C4-2B (cell line): ENCODE measurements around the gene SEZ6.

Source experiments
- H3K27ac ChIP-seq: fragments of 450-650 bp; 2 replicates; pipeline ENCODE4 v1.5.1; 2017
- ZFX ChIP-seq: fragments of 450-650 bp; IDR thresholded peaks from 2 replicates; pipeline ENCODE4 v1.6.1; 2017
- TF ChIP-seq, protein P1 (sequence below): fragments of 450-650 bp; conservative IDR thresholded peaks from 2 replicates; pipeline ENCODE4 v1.5.1; 2017; ENCODE audit warnings: mild to moderate bottlenecking

The SEZ6 gene

DNA sequence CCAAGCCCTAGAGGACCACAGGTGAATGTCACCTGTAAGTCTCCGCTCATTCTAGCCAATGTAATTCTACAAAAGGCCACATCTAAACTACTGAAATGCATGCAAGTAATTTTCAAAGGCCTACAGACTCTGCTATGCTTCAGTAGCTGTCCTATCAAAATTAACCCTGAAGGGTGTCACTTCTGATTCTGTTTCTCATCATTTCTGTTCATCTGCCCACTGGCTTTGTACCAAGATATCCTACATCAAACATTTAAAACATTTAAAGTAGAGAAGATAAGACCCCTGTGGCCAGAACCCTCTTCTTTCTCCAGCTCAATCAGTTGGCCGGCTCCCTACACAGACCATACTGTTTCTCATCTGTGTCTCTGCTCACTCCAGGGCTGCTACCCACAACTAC lies 76.0 kb downstream of the SEZ6 start:
- H3K27ac ChIP-seq, result no peak overlapping the region
- TF ChIP-seq, protein P1, sequence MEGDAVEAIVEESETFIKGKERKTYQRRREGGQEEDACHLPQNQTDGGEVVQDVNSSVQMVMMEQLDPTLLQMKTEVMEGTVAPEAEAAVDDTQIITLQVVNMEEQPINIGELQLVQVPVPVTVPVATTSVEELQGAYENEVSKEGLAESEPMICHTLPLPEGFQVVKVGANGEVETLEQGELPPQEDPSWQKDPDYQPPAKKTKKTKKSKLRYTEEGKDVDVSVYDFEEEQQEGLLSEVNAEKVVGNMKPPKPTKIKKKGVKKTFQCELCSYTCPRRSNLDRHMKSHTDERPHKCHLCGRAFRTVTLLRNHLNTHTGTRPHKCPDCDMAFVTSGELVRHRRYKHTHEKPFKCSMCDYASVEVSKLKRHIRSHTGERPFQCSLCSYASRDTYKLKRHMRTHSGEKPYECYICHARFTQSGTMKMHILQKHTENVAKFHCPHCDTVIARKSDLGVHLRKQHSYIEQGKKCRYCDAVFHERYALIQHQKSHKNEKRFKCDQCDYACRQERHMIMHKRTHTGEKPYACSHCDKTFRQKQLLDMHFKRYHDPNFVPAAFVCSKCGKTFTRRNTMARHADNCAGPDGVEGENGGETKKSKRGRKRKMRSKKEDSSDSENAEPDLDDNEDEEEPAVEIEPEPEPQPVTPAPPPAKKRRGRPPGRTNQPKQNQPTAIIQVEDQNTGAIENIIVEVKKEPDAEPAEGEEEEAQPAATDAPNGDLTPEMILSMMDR, result no peak
- TF ChIP-seq ZFX, result no peak

DNA sequence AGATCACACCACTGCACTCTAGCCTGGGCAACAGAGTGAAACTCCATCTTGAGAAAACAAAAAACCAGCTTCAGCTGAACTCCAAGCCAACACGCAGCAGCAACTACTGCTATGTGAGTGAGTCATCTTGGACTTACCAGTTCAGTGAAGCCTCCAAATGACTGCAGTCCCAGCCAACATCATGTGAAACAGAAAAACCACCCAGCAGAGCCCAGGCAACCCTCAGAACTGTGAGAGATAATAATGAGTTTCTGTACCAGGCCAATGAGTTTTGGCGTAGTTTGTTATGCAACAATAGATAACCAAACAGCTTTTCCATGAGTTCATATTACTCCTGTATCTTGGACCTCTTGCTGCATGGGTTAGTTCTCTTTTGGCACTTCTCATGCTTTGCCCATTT lies 77.8 kb downstream of the SEZ6 start:
- H3K27ac ChIP-seq, result no peak overlapping the region
- TF ChIP-seq ZFX, result no peak
- TF ChIP-seq, protein P1, result no peak

DNA sequence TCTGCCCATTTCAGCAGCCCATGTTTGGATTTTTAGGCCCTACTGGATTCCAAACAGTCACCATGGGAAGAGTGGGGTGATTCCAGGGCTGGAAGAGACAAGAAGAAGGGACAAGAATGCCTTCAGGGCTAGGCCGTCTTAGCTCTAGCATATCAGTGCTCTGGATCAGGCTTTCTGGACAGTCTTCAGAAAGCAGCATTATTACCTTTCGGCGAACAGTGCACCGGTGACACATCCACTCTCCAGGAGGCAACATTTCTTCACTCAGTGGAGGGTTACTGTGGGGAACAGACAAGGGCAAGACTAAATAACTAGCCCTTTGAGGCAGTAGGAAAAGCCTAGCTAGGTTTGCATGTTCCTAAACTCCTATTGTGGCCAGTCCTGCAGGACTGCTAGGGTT lies 79.0 kb downstream of the SEZ6 start:
- TF ChIP-seq ZFX, result no peak
- TF ChIP-seq, protein P1, result no peak
- H3K27ac ChIP-seq, result no peak overlapping the region

GRCh38 chr17:28926366-28926765 lies 79.5 kb downstream of the SEZ6 start:
- no peak overlapping the region for H3K27ac ChIP-seq

GRCh38 chr17:28925912-28926365 lies 79.9 kb downstream of the SEZ6 start:
- no peak for TF ChIP-seq ZFX
- TF ChIP-seq, protein P1, result no peak
- H3K27ac ChIP-seq, result no peak overlapping the region

More at GRCh38 chr17:28926366-28926765, 79.5 kb downstream of the SEZ6 start:
- TF ChIP-seq, protein P1, result no peak
- no peak for TF ChIP-seq ZFX

DNA sequence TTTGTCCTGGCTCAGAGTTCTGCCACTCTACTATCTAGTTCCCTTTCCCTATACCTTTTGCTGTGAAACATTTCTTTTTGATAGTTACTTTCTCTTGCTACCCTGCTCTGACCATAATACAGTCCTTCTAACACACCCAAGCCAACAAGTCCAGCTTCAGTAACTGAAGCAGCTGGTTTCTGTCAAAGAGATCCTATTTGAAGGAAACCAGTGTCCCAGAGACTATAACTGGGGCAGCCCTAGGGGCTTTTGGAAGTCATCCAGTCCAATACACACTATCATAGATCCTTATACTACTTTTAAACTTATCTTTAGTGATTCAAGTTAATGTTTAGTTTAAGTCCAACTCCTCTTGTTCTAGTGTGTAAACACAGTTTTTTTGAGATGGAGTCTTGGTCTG lies 85.6 kb downstream of the SEZ6 start:
- TF ChIP-seq ZFX, result no peak
- TF ChIP-seq, protein P1, result no peak
- no peak overlapping the region for H3K27ac ChIP-seq

DNA sequence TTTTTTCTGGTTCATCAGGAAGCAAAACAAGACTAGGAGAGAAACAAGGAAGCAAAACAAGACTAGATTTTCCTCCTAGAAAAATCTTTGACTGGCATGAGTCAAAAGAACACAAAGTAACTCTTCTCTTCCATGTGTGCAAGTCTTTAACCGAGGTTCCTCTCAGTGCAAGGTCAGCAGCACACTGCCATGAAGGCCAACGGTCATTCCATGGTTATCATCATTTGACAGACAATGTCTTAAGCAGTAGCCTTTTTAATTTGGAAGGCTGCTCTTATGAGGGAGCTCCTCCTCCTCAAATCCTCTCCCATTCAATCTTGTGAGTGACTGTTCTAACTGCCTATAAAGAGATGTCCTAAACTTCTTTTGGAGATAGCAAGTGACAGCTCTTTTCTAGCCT lies 87.5 kb downstream of the SEZ6 start:
- TF ChIP-seq, protein P1, result no peak
- no peak overlapping the region for H3K27ac ChIP-seq
